OCI-LY7 (cell line): Measurements from ENCODE around the gene TRRAP.

Experiments used
- CTCF ChIP-seq: fragments of 200-600 bp; sonication (generic); conservative IDR thresholded peaks from 2 replicates; pipeline ENCODE4 v1.5.1; 2014; ENCODE audit warnings: mild to moderate bottlenecking, antibody characterized with exemption, low read length, moderate library complexity, mixed read lengths
- EZH2phosphoT487 ChIP-seq: fragments of 200-600 bp; sonication (generic); IDR thresholded peaks from 2 replicates; pipeline ENCODE4 v1.6.1; 2018; ENCODE audit warnings: low read depth, borderline replicate concordance, mild to moderate bottlenecking, mixed run types, antibody characterized with exemption, low read length, moderate library complexity, mixed read lengths

DNA sequence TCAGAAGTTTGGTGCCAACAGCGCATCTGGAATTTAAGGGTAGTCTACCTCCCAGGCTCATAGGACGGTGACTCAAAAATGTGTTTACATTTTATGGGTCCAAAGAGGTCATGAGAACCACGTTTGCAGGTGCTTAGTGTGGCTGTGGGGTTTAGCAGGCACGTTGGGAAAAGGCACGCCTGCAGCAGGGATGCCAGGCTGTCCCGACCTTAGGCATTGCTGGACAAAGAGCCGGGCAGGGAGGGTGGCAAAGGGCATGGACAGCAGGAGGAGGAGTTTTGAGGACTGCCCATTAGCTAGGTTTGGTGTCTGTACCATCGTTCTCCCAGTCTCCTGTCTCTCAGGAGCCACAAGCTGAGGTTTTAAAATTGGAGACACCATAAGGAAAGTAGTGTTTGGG, 104.4 kb downstream of the TRRAP start:
- TF ChIP-seq CTCF (no peak), EZH2phosphoT487 (no peak)
